GM12878 (cell line): ENCODE results near the gene PTPMT1. TPM values are rescaled to one million over a fixed set of nuclear protein-coding genes. Genes with fewer than 3 reads are reported as not detected.

ENCODE experiments used
- ATAC-seq: fragments of 200-7000 bp; cut with Tn5 transposase; 3 replicates; pipeline ENCODE4 v1.9.1; 2020; ENCODE audit warnings: mild to moderate bottlenecking, moderate library complexity
- BruUV-seq: library from RNA; stranded (reverse); fragments of 400-500 nt; replicated peaks from 2 replicates; lab custom pipeline; 2021; lab: Mats Ljungman, UMichigan
- CTCF ChIA-PET: fragments of 300-600 bp; sonication (Branson Sonifier 250); formaldehyde crosslinking; extraction: SDS; loops from one replicate; lab custom pipeline; 2021; ENCODE audit warnings: inconsistent platforms; lab: Yijun Ruan, JAX
- POLR2A ChIA-PET: fragments of 350-600 bp; formaldehyde crosslinking; extraction: SDS; loops from one replicate; lab custom pipeline; 2021; ENCODE audit warnings: inconsistent platforms; lab: Charles Lee
- RAD21 ChIA-PET: fragments of 300-600 bp; sonication (Branson Sonifier 250); formaldehyde crosslinking; loops from one replicate; lab custom pipeline; 2023; ENCODE audit warnings: antibody characterized with exemption; ENCODE audit not compliant: unreplicated experiment; lab: Charles Lee
- SMC1A ChIA-PET: fragments of 300-600 bp; sonication (Branson Sonifier 250); formaldehyde crosslinking; loops from one replicate; lab custom pipeline; 2023; ENCODE audit not compliant: unreplicated experiment, uncharacterized antibody; lab: Charles Lee
- DNase-seq: peaks from one replicate; pipeline ENCODE4 v3.0.0-alpha.2; 2011; ENCODE audit warnings: low read depth, low spot score
- FAIRE-seq: peaks from 3 replicates; lab custom pipeline; 2011; peaks lifted over from hg19 to GRCh38; lab: Jason Lieb, UNC
- H2AFZ ChIP-seq: 2 replicates; pipeline ENCODE4 v1.6.0; 2011; ENCODE audit warnings: low read depth, low read length, control low read depth; ENCODE audit not compliant: control insufficient read depth
- H3K27ac ChIP-seq: 2 replicates; pipeline ENCODE4 v1.5.1; 2011; ENCODE audit warnings: control low read depth; ENCODE audit not compliant: control insufficient read depth, insufficient read depth
- H3K27me3 ChIP-seq, 2 experiments: replicated peaks in 1 of 2; 2 replicates each; pipeline versions ENCODE4 v1.6.0 to v1.6.1; 2011; ENCODE audit warnings: low read length in 1 of 2; ENCODE audit not compliant: control insufficient read depth in 2 of 2, insufficient read depth in 2 of 2
- H3K36me3 ChIP-seq, 2 experiments: 2 replicates each; pipeline ENCODE4 v1.5.1; 2011; ENCODE audit warnings: low read length in 1 of 2; ENCODE audit not compliant: control insufficient read depth in 2 of 2, insufficient read depth in 2 of 2
- H3K4me1 ChIP-seq: 2 replicates; pipeline ENCODE4 v1.6.1; 2011; ENCODE audit warnings: mild to moderate bottlenecking, low read length, moderate library complexity, mixed read lengths; ENCODE audit not compliant: control insufficient read depth, insufficient read depth
- H3K4me2 ChIP-seq: 2 replicates; pipeline ENCODE4 v1.6.0; 2011; ENCODE audit warnings: control low read depth; ENCODE audit not compliant: control insufficient read depth, insufficient read depth
- H3K4me3 ChIP-seq: fragments of 200-600 bp; sonication (generic); 2 replicates; pipeline ENCODE4 v1.5.1; 2016
- H3K79me2 ChIP-seq: 2 replicates; pipeline ENCODE4 v1.6.0; 2011; ENCODE audit warnings: low read length; ENCODE audit not compliant: control insufficient read depth, insufficient read depth
- H3K9ac ChIP-seq: 2 replicates; pipeline ENCODE4 v1.8.0; 2011; ENCODE audit warnings: low read length, control low read depth, mixed read lengths; ENCODE audit not compliant: control insufficient read depth, insufficient read depth
- H3K9me3 ChIP-seq: replicated peaks from 3 replicates; pipeline ENCODE4 v1.5.1; 2011; ENCODE audit warnings: mild to moderate bottlenecking, low read length; ENCODE audit not compliant: control insufficient read depth, insufficient read depth
- H4K20me1 ChIP-seq: 2 replicates; pipeline ENCODE4 v1.6.0; 2011; ENCODE audit not compliant: control insufficient read depth, insufficient read depth
- MYC ChIP-seq: IDR thresholded peaks from 2 replicates; pipeline ENCODE4 v1.6.1; 2011; ENCODE audit warnings: mild to moderate bottlenecking, low read length, moderate library complexity, inconsistent platforms; ENCODE audit not compliant: insufficient read depth, insufficient replicate concordance, insufficient read length, severe bottlenecking
- NRF1 ChIP-seq: conservative IDR thresholded peaks from 2 replicates; pipeline ENCODE4 v1.6.1; 2011; ENCODE audit warnings: mild to moderate bottlenecking, low read depth, low read length, improper control_type of control experiment
- SIN3A ChIP-seq: IDR thresholded peaks from 2 replicates; pipeline ENCODE4 v1.6.1; 2012; ENCODE audit warnings: low read depth, low read length, improper control_type of control experiment
- SRF ChIP-seq, 2 experiments: IDR thresholded peaks; 2 replicates each; pipeline ENCODE4 v1.6.1; 2011; ENCODE audit warnings: low read depth in 2 of 2, low read length in 2 of 2, mild to moderate bottlenecking in 1 of 2, moderate library complexity in 1 of 2
- TCF3 ChIP-seq: IDR thresholded peaks from 2 replicates; pipeline ENCODE4 v1.6.1; 2012; ENCODE audit warnings: low read depth, mild to moderate bottlenecking, low read length, borderline replicate concordance; ENCODE audit not compliant: insufficient read depth
- WGBS: methylation state at CpG from one replicate; pipeline ENCODE4 v1.1.6; 2016; ENCODE audit warnings: low lambda C conversion rate; ENCODE audit not compliant: insufficient replicate concordance, insufficient coverage; ENCODE audit errors: missing lambda C conversion rate; 5-methylcytosine and 5-hydroxymethylcytosine counted together
- in situ Hi-C: fragments of 300-500 bp; cut with MboI; formaldehyde crosslinking; loops from 9 replicates; pipeline ENCODE4 v1.14.3; 2018; ENCODE audit warnings: mixed read lengths
- intact Hi-C: fragments of 100-400 bp; cut with micrococcal nuclease; formaldehyde crosslinking; loops from one replicate; pipeline ENCODE4 v1.14.2; 2022; ENCODE audit not compliant: unreplicated experiment
- polyA plus RNA-seq, 11 experiments: library from polyadenylated mRNA; depleted of rRNA in 4 of 11; unstranded in 6 of 11; stranded (reverse) in 5 of 11; fragments of >200 nt; fragmentation: Nextera tagmentation in 4 of 11; fragmentation: Illumina TruSeq in 1 of 11; extraction: Ambion mirVana in 4 of 11; extraction: Trizol in 1 of 11; gene quantifications; 1 replicate in 1 of 11; 2 replicates in 10 of 11; pipeline versions ENCODE4 v1.2.1 to v1.2.3, GENCODE V29; 2011 to 2016; ENCODE audit warnings: inconsistent platforms in 2 of 11, missing spikeins in 2 of 11, low read depth in 1 of 11
- total RNA-seq, 4 experiments: library from RNA; depleted of rRNA in 3 of 4; stranded (reverse); fragments of >200 nt in 3 of 4; fragmentation: Illumina TruSeq in 1 of 4; extraction: Trizol in 1 of 4; gene quantifications; 2 replicates each; pipeline versions ENCODE4 v1.2.1 to v1.2.3, GENCODE V29; 2013 to 2021
- TF ChIP-seq, protein P1 (sequence below): IDR thresholded peaks from 2 replicates; pipeline ENCODE4 v1.6.1; 2012; ENCODE audit warnings: improper control_type of control experiment, low read depth, low read length; ENCODE audit not compliant: insufficient replicate concordance
- TF ChIP-seq, protein P2 (sequence below): IDR thresholded peaks from 2 replicates; pipeline ENCODE4 v1.6.1; 2012; ENCODE audit warnings: low read depth, low read length, improper control_type of control experiment
- TF ChIP-seq, protein P3 (sequence below): fragments of 450-650 bp; IDR thresholded peaks from 2 replicates; pipeline ENCODE4 v1.6.1; 2017; ENCODE audit warnings: mild to moderate bottlenecking, low read depth, inconsistent platforms; ENCODE audit not compliant: poor library complexity, severe bottlenecking

The PTPMT1 gene
- total and polyA plus RNA-seq, 10 of the 15 experiments (the other 5 are each of a cell fraction or from before 2014, with no cell fraction given) = 12.0 to 116 (median 58.2) TPM

DNA sequence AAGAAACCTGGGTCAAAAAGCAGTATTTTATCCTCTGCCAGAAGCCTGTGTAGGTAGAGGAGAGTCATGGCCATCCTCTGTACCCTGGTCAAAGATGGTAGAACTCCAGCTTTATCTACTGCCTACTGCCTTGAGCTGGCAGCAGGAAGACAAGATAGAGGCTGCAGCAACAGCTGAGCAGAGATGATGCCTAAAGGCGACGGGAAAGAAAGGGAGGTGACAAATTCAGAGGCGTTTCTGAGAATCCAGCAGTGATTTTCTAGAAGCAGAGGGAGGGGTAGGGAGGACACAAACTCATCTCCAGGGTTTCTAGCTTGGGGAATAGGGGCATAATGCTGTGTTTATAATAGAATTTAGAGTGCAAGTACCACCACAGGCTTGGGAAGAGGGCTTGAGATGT lies 44.3 kb downstream of the PTPMT1 start:
- POLR2A ChIA-PET = interaction anchor here (0.5 kb wide), 1 partner anchor 111 kb away, joined by 3 read pairs; no protein-coding TSS in a partner anchor

More for the DNA sequence above, 44.3 kb downstream of the PTPMT1 start:
- H3K4me2 ChIP-seq = no peak overlapping the region
- FAIRE-seq = no peak
- no peaks in the 10 kb centered on the region; a peak in 1 of 4 replicates for H3K27me3 ChIP-seq
- in situ Hi-C loops (no loop called here), intact Hi-C loops (no loop called here)
- SMC1A ChIA-PET = no interaction called here
- ATAC-seq = no peak
- BruUV-seq = no TSS peak
- 79% methylated on average over 3 of the region's 3 CpGs for WGBS
- no peaks in the 10 kb centered on the region for H3K9me3 ChIP-seq
- peaks cover 8% of the 10 kb centered on the region for H3K4me1 ChIP-seq
- no peak overlapping the region for H2AFZ ChIP-seq
- H4K20me1 ChIP-seq = no peaks in the 10 kb centered on the region
- H3K4me3 ChIP-seq = no peak overlapping the region
- H3K36me3 ChIP-seq = no peaks in the 10 kb centered on the region
- RAD21 ChIA-PET = no interaction called here
- TF ChIP-seq TCF3 (no peak), NRF1 (no peak), MYC (no peak), SIN3A (no peak), SRF (IDR thresholded peaks at IDR 0.05; ENCODE audit: low read depth in 2 of 2, low read length in 2 of 2) (no peak)
- TF ChIP-seq, protein P1, sequence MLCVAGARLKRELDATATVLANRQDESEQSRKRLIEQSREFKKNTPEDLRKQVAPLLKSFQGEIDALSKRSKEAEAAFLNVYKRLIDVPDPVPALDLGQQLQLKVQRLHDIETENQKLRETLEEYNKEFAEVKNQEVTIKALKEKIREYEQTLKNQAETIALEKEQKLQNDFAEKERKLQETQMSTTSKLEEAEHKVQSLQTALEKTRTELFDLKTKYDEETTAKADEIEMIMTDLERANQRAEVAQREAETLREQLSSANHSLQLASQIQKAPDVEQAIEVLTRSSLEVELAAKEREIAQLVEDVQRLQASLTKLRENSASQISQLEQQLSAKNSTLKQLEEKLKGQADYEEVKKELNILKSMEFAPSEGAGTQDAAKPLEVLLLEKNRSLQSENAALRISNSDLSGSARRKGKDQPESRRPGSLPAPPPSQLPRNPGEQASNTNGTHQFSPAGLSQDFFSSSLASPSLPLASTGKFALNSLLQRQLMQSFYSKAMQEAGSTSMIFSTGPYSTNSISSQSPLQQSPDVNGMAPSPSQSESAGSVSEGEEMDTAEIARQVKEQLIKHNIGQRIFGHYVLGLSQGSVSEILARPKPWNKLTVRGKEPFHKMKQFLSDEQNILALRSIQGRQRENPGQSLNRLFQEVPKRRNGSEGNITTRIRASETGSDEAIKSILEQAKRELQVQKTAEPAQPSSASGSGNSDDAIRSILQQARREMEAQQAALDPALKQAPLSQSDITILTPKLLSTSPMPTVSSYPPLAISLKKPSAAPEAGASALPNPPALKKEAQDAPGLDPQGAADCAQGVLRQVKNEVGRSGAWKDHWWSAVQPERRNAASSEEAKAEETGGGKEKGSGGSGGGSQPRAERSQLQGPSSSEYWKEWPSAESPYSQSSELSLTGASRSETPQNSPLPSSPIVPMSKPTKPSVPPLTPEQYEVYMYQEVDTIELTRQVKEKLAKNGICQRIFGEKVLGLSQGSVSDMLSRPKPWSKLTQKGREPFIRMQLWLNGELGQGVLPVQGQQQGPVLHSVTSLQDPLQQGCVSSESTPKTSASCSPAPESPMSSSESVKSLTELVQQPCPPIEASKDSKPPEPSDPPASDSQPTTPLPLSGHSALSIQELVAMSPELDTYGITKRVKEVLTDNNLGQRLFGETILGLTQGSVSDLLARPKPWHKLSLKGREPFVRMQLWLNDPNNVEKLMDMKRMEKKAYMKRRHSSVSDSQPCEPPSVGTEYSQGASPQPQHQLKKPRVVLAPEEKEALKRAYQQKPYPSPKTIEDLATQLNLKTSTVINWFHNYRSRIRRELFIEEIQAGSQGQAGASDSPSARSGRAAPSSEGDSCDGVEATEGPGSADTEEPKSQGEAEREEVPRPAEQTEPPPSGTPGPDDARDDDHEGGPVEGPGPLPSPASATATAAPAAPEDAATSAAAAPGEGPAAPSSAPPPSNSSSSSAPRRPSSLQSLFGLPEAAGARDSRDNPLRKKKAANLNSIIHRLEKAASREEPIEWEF = no peak
- TF ChIP-seq, protein P2, sequence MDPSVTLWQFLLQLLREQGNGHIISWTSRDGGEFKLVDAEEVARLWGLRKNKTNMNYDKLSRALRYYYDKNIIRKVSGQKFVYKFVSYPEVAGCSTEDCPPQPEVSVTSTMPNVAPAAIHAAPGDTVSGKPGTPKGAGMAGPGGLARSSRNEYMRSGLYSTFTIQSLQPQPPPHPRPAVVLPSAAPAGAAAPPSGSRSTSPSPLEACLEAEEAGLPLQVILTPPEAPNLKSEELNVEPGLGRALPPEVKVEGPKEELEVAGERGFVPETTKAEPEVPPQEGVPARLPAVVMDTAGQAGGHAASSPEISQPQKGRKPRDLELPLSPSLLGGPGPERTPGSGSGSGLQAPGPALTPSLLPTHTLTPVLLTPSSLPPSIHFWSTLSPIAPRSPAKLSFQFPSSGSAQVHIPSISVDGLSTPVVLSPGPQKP = no peak
- TF ChIP-seq, protein P3, sequence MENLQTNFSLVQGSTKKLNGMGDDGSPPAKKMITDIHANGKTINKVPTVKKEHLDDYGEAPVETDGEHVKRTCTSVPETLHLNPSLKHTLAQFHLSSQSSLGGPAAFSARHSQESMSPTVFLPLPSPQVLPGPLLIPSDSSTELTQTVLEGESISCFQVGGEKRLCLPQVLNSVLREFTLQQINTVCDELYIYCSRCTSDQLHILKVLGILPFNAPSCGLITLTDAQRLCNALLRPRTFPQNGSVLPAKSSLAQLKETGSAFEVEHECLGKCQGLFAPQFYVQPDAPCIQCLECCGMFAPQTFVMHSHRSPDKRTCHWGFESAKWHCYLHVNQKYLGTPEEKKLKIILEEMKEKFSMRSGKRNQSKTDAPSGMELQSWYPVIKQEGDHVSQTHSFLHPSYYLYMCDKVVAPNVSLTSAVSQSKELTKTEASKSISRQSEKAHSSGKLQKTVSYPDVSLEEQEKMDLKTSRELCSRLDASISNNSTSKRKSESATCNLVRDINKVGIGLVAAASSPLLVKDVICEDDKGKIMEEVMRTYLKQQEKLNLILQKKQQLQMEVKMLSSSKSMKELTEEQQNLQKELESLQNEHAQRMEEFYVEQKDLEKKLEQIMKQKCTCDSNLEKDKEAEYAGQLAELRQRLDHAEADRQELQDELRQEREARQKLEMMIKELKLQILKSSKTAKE = no peak
- no peaks in the 10 kb centered on the region for H3K79me2 ChIP-seq
- CTCF ChIA-PET = no interaction called here
- DNase-seq = no peak
- no peak overlapping the region for H3K9ac ChIP-seq
- H3K27ac ChIP-seq = no peak overlapping the region
